Measurements from ENCODE around the gene PROSER3.
A peak's percentile ranks its signal among the peaks of the same experiment; 100 is the strongest.

PROSER3 gene

GRCh38 chr19:35744430-35745327 lies 13.3 kb upstream of the PROSER3 start:
- H3K4me3 ChIP-seq (ENCODE audit: low read depth, low read length) = peak overlapping the region; percentile 99
- peak overlapping the region; percentile 99 for H3K27ac ChIP-seq
- H3K4me1 ChIP-seq = peaks cover 8% of the 10 kb centered on the region
- H3K9me3 ChIP-seq (ENCODE audit: control insufficient read depth, low read length) = no peaks in the 10 kb centered on the region
- H3K79me2 ChIP-seq = no peaks in the 10 kb centered on the region
- no peaks in the 10 kb centered on the region for H3K36me3 ChIP-seq (ENCODE audit: control insufficient read depth, insufficient read depth, low read length)
- peak overlapping the region; percentile 87 for H2AFZ ChIP-seq
- peak overlapping the region; percentile 86 for H3K4me2 ChIP-seq (ENCODE audit: low read length)
- H3K9ac ChIP-seq = peak overlapping the region; percentile 56
- H3K27me3 ChIP-seq (ENCODE audit: control insufficient read depth, insufficient read depth, low read length) = no peaks in the 10 kb centered on the region
- peak; percentile 30 for TF ChIP-seq CTCF (IDR thresholded peaks at IDR 0.05)

DNA sequence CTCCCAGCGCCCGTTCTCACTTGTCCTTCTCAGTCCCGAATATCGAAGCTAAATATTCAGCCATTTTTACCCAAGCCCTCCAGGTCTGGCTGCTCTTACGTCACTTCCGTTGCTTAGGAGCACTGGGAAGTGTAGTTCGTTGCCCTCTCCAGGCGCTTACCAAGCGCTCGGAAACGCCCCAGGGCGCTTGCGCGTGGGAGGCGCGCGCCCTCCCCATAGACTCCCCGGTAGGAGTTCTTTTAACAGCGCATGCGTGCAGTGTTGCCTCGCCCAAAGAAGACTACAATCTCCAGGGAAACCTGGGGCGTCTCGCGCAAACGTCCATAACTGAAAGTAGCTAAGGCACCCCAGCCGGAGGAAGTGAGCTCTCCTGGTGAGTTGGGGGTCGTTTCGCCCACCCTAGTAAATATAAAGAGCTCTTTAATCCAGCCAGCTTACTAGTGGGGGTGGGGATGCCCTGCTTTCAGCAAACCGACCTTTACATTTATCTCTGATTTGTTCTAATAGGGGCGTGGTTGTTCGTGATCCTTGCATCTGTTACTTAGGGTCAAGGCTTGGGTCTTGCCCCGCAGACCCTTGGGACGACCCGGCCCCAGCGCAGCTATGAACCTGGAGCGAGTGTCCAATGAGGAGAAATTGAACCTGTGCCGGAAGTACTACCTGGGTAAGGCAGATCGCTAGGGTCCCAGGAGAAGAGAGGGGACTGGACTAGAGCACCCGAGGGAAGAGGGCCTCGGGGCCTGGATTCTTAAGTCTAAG lies 12.5 kb upstream of the PROSER3 start, which contains the start of the genes PSENEN and U2AF1L4:
Gene PSENEN (plus strand): TSS at position 324 of the 759 bp plus-strand sequence. CDS start 280 bp downstream, at position 604.
Gene U2AF1L4 (minus strand): TSS at position 91 of the 759 bp plus-strand sequence. CDS start 27 bp downstream, at position 64.
- Histone ChIP-seq H3K4me1 (peaks cover 8% of the 10 kb centered on the region), H3K79me2 (no peaks in the 10 kb centered on the region), H3K27me3 (ENCODE audit: control insufficient read depth, insufficient read depth, low read length) (no peaks in the 10 kb centered on the region), H3K4me2 (ENCODE audit: low read length) (peak within 1 kb of the TSS; percentile 88), H3K4me3 (ENCODE audit: low read depth, low read length) (peak within 1 kb of the TSS; percentile 99), H3K27ac (peak within 1 kb of the TSS; percentile 99), H3K9me3 (ENCODE audit: control insufficient read depth, low read length) (no peaks in the 10 kb centered on the region), H3K9ac (peak within 1 kb of the TSS; percentile 57), H2AFZ (peak within 1 kb of the TSS; percentile 87), H3K36me3 (ENCODE audit: control insufficient read depth, insufficient read depth, low read length) (no peaks in the 10 kb centered on the region)
- no peak for TF ChIP-seq CTCF (IDR thresholded peaks at IDR 0.05)

DNA sequence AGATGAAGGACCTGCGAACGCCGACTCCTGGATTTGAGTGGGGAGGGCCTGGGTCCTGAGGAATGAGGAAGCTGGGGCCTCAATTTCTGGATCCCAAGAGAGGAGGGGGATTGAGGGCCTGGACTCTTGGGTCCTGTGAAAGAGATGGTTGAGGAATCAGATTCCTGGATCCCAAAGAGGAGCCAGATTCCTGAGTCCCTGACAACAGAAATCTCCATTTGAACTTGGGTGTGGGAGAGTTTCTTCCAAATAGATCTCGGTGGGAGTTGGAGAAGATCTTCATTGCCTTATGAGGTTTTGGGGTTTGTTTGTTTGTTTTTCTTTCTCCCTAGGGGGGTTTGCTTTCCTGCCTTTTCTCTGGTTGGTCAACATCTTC lies 11.9 kb upstream of the PROSER3 start:
- peak overlapping the region; percentile 57 for H3K9ac ChIP-seq
- H3K4me2 ChIP-seq (ENCODE audit: low read length) = peak overlapping the region; percentile 88
- peak overlapping the region; percentile 99 for H3K27ac ChIP-seq
- H3K9me3 ChIP-seq (ENCODE audit: control insufficient read depth, low read length) = no peaks in the 10 kb centered on the region
- peak overlapping the region; percentile 99 for H3K4me3 ChIP-seq (ENCODE audit: low read depth, low read length)
- H3K4me1 ChIP-seq = peaks cover 4% of the 10 kb centered on the region
- H3K79me2 ChIP-seq = no peaks in the 10 kb centered on the region
- H3K36me3 ChIP-seq (ENCODE audit: control insufficient read depth, insufficient read depth, low read length) = no peaks in the 10 kb centered on the region
- H2AFZ ChIP-seq = peak overlapping the region; percentile 72
- H3K27me3 ChIP-seq (ENCODE audit: control insufficient read depth, insufficient read depth, low read length) = no peaks in the 10 kb centered on the region
- TF ChIP-seq CTCF (IDR thresholded peaks at IDR 0.05) = no peak

GRCh38 chr19:35746531-35746930 lies 11.4 kb upstream of the PROSER3 start:
- Histone ChIP-seq H3K4me3 (ENCODE audit: low read depth, low read length) (peak overlapping the region; percentile 99), H3K4me2 (ENCODE audit: low read length) (peak overlapping the region; percentile 88), H2AFZ (no peak overlapping the region), H3K27ac (no peak overlapping the region), H3K9ac (no peak overlapping the region), H3K36me3 (ENCODE audit: control insufficient read depth, insufficient read depth, low read length) (no peaks in the 10 kb centered on the region), H3K27me3 (ENCODE audit: control insufficient read depth, insufficient read depth, low read length) (no peaks in the 10 kb centered on the region), H3K4me1 (peaks cover 4% of the 10 kb centered on the region), H3K79me2 (no peaks in the 10 kb centered on the region), H3K9me3 (ENCODE audit: control insufficient read depth, low read length) (no peaks in the 10 kb centered on the region)
- TF ChIP-seq CTCF (IDR thresholded peaks at IDR 0.05) = no peak
